GM18508 (cell line): ENCODE data around the gene TOM1L2.

Experiments used
- ATAC-seq: cut with Tn5 transposase; IDR thresholded peaks from one replicate; pipeline ENCODE4 v1.9.1; 2021; ENCODE audit warnings: moderate number of reproducible peaks; ENCODE audit not compliant: insufficient read depth, unreplicated experiment

TOM1L2 gene

DNA sequence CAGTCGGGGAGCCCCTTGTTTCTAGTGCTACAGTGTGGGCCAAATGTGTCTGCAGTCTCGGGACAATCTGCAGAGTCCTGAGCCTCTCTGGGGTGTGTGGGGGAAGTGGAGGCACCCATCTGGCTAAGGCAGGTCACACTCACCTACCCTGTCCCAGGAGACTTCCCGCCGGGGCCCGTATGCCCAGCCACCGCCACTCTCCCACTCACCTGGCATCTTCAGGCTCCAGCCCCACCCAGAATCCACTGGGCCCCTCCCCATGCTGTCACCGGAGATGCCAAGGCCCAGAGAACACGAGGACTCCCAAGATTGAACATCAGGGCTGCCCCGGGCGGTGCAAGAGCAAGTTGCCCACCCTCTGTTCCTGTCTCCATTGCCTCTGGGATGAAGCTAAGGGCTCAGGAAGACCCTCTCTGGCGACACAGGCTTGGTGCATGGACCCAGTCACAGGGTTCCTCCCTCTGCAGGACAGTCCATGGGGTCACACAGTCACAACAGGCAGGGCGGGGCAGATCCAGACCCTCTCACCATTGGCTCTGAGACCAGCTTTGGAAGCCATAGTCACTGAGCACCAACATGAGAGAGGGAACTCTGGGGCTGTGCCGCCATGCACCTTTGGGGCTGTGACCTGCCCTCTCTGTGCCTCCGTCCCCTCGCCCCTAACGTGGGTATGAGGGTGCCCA is 173.5 kb downstream of the TOM1L2 start:
- no peak for ATAC-seq

DNA sequence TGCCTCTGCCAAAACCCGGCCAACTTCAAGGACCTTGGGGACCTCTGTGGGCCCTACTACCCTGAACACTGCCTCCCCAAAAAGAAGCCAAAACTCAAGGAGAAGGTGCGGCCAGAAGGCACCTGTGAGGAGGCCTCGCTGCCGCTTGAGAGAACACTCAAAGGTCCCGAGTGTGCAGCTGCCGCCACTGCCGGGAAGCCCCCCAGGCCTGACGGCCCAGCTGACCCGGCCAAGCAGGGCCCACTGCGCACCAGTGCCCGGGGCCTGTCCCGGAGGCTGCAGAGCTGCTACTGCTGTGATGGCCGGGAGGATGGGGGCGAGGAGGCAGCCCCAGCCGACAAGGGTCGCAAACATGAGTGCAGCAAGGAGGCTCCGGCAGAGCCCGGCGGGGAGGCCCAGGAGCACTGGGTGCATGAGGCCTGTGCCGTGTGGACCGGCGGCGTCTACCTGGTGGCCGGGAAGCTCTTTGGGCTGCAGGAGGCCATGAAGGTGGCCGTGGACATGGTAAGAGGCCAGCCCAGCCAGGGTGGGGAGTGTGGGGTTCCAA is 174.1 kb downstream of the TOM1L2 start:
- no peak for ATAC-seq

GRCh38 chr17:17797119-17797809 is 174.9 kb downstream of the TOM1L2 start:
- ATAC-seq = no peak

- no peak for ATAC-seq
These were observed 175.5 kb downstream of the TOM1L2 start for GRCh38 chr17:17796787-17797061.

DNA sequence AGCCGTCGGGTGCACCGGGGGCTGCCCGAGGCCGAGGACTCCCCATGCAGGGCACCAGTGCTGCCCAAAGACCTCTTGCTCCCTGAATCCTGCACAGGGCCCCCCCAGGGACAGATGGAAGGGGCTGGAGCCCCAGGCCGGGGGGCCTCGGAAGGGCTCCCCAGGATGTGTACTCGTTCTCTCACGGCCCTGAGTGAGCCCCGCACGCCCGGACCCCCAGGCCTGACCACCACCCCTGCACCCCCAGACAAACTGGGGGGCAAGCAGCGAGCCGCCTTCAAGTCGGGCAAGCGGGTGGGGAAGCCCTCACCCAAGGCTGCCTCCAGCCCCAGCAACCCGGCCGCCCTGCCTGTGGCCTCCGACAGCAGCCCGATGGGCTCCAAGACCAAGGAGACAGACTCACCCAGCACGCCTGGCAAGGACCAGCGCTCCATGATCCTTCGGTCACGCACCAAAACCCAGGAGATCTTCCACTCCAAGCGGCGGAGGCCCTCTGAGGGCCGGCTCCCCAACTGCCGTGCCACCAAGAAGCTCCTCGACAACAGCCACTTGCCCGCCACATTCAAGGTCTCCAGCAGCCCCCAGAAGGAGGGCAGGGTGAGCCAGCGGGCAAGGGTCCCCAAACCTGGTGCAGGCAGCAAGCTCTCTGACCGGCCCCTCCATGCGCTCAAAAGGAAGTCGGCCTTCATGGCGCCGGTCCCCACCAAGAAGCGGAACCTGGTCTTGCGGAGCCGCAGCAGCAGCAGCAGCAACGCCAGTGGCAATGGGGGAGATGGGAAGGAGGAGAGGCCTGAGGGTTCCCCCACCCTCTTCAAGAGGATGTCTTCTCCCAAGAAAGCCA is 176.0 kb downstream of the TOM1L2 start:
- ATAC-seq = no peak

DNA sequence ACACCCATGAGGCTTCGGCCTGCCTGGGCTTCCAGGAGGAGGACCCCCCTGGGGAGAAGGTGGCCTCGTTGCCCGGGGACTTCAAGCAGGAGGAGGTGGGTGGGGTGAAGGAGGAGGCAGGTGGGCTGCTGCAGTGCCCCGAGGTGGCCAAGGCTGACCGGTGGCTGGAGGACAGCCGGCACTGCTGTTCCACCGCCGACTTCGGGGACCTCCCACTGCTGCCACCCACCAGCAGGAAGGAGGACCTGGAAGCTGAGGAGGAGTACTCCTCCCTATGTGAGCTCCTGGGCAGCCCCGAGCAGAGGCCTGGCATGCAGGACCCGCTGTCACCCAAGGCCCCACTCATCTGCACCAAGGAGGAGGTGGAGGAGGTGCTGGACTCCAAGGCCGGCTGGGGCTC is 176.9 kb downstream of the TOM1L2 start:
- ATAC-seq = no peak

- ATAC-seq = no peak
These were observed 177.8 kb downstream of the TOM1L2 start for GRCh38 chr17:17794382-17794781.
